PFSK-1 (cell line): ENCODE measurements around the gene HSPA12B.

Source experiments
- FOXP2 ChIP-seq: optimal IDR thresholded peaks from 2 replicates; pipeline ENCODE3; 2011; ENCODE audit warnings: borderline replicate concordance, control low read depth, inconsistent platforms; ENCODE audit not compliant: insufficient read depth; ENCODE audit errors: extremely low read length, extremely low read depth
- POLR2AphosphoS5 ChIP-seq: IDR thresholded peaks from 2 replicates; pipeline ENCODE4 v1.6.1; 2012; ENCODE audit warnings: low read depth, mild to moderate bottlenecking, control low read depth, low read length, moderate library complexity
- SIN3A ChIP-seq: IDR thresholded peaks from 2 replicates; pipeline ENCODE4 v1.6.1; 2012; ENCODE audit warnings: mild to moderate bottlenecking, low read length, moderate library complexity, borderline replicate concordance; ENCODE audit not compliant: insufficient read depth
- TAF1 ChIP-seq: IDR thresholded peaks from 2 replicates; pipeline ENCODE4 v1.6.1; 2012; ENCODE audit warnings: low read length, control low read depth, borderline replicate concordance; ENCODE audit not compliant: insufficient read depth
- TF ChIP-seq, protein P1 (sequence below), 2 experiments: IDR thresholded peaks; 2 replicates each; pipeline versions ENCODE4 v1.6.1 to v1.8.0; 2011 to 2012; ENCODE audit warnings: low read depth in 2 of 2, low read length in 2 of 2, control low read depth in 1 of 2, inconsistent platforms in 1 of 2, mild to moderate bottlenecking in 1 of 2, moderate library complexity in 1 of 2; ENCODE audit not compliant: insufficient read depth in 1 of 2

The HSPA12B gene

DNA sequence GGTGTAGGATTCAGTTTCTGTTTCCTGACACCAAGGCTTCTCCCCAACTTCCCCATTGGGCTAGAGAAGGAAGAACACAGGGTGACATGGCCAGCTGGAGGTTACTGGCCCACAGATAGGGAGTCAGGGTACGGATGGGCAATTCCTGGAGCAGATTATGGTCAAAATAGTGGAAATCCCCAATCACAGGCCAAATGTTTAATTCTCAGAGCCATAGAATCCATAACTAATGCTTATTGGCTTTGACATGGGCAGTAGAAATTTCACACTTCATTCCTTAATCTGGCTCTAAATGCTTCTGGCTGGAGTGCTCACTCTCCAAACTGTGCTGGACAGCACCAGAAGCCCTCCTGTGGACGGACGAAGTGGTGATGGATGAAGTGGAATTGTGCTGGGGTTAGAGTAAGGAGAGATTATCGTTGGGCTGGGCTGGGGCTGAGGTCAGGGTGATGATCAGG lies 21.0 kb upstream of the HSPA12B start:
- TF ChIP-seq, protein P1, sequence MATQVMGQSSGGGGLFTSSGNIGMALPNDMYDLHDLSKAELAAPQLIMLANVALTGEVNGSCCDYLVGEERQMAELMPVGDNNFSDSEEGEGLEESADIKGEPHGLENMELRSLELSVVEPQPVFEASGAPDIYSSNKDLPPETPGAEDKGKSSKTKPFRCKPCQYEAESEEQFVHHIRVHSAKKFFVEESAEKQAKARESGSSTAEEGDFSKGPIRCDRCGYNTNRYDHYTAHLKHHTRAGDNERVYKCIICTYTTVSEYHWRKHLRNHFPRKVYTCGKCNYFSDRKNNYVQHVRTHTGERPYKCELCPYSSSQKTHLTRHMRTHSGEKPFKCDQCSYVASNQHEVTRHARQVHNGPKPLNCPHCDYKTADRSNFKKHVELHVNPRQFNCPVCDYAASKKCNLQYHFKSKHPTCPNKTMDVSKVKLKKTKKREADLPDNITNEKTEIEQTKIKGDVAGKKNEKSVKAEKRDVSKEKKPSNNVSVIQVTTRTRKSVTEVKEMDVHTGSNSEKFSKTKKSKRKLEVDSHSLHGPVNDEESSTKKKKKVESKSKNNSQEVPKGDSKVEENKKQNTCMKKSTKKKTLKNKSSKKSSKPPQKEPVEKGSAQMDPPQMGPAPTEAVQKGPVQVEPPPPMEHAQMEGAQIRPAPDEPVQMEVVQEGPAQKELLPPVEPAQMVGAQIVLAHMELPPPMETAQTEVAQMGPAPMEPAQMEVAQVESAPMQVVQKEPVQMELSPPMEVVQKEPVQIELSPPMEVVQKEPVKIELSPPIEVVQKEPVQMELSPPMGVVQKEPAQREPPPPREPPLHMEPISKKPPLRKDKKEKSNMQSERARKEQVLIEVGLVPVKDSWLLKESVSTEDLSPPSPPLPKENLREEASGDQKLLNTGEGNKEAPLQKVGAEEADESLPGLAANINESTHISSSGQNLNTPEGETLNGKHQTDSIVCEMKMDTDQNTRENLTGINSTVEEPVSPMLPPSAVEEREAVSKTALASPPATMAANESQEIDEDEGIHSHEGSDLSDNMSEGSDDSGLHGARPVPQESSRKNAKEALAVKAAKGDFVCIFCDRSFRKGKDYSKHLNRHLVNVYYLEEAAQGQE (IDR thresholded peaks at IDR 0.05; ENCODE audit: insufficient read depth in 1 of 2, low read depth in 2 of 2, low read length in 2 of 2): peak in 1 of 2 experiments; percentile 80; a peak in 2 of 4 replicates
- no peak for TF ChIP-seq TAF1

DNA sequence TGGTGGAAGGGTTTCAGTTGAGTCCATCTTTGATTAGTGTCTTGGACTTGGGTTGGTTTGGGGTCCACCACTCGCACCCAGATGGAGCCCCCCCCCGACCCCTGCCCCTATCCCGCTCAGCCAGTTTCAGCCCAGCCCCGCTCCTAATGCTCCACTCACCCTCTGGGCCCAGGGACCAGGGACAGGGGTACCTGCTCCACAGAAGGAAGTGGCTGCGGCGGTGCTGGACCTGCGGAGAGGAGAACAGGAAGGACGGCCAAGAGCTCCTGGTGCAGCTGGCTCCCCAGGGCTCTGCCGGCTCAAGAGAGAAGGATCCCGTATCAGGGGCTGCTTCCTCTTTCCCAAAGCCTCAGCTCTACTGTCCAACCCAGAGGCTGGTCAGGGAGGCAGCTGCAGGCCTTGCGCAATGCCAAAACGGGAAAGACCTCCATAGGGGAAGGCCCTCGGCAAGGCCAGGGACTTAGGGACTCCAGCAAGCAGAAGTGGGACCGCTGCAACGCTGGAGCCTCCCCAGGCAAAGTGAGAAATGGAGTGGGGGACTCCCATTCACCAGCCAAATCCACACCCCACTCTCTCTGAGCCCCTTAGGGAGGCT lies 20.1 kb upstream of the HSPA12B start, which contains the start of gene SIGLEC1:
TSS of gene SIGLEC1 (minus strand) at position 322 of the 595 bp plus-strand sequence. CDS start 5,472 bp downstream, outside the sequence.
- TF ChIP-seq POLR2AphosphoS5 (no peak), SIN3A (no peak), FOXP2 (no peak)
- TF ChIP-seq, protein P1 (IDR thresholded peaks at IDR 0.05; ENCODE audit: insufficient read depth in 1 of 2, low read depth in 2 of 2, low read length in 2 of 2): no peak

GRCh38 chr20:3714092-3714491 lies 18.4 kb upstream of the HSPA12B start:
- TF ChIP-seq POLR2AphosphoS5 (no peak), FOXP2 (no peak), SIN3A (no peak), TAF1 (no peak)
- TF ChIP-seq, protein P1 (IDR thresholded peaks at IDR 0.05; ENCODE audit: insufficient read depth in 1 of 2, low read depth in 2 of 2, low read length in 2 of 2): no peak

DNA sequence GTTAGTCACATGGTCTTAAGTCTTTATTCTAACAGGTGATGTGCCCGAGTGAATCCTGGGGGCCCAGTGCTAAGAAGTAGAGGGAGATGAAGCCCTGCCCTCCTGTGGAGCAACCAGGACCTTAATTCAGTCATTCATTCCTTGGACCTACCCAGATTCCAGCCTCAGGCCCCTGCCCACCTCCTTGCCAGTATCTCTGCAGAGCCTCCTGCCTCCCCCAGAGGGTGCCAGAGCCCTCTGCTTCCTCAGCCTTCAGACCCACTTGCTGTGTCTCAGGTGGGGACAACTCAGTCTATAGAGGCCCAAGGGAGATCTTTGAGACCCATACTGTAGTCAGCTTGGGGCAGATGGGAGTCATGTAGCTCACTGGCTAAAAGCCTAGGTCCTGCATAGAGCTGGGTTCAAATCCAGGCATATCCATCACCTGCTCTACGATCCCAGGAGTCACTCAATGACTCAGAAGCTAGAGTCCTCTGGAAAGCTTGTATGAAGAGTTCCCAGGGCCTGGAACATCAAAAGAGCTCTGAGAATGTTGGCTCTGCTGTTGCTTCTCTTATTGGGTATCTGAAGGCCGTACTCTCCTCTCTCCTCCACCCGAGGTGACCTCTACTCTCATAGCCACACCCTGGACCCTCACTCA lies 16.2 kb upstream of the HSPA12B start:
- TF ChIP-seq POLR2AphosphoS5: no peak
- no peak for TF ChIP-seq TAF1
- no peak for TF ChIP-seq FOXP2
- TF ChIP-seq, protein P1 (IDR thresholded peaks at IDR 0.05; ENCODE audit: insufficient read depth in 1 of 2, low read depth in 2 of 2, low read length in 2 of 2): no peak
- TF ChIP-seq SIN3A: no peak
